Body of pancreas (tissue), 4 donors: ENCODE data around the gene FAM24B.

Experiments used
- POLR2A ChIP-seq, 3 donors: fragments of 450-650 bp; IDR thresholded peaks; one replicate each; pipeline ENCODE4 v1.6.1; 2016; ENCODE audit warnings: antibody characterized with exemption in 3 of 3, mild to moderate bottlenecking in 2 of 3
- TF ChIP-seq, protein P1 (sequence below), 7 experiments: fragments of 450-650 bp in 4 of 7; fragments of 200-600 bp in 3 of 7; sonication (generic) in 3 of 7; IDR thresholded peaks; one replicate each; pipeline ENCODE4 v1.5.1; 2016 to 2019; ENCODE audit warnings: antibody characterized with exemption in 7 of 7

DNA sequence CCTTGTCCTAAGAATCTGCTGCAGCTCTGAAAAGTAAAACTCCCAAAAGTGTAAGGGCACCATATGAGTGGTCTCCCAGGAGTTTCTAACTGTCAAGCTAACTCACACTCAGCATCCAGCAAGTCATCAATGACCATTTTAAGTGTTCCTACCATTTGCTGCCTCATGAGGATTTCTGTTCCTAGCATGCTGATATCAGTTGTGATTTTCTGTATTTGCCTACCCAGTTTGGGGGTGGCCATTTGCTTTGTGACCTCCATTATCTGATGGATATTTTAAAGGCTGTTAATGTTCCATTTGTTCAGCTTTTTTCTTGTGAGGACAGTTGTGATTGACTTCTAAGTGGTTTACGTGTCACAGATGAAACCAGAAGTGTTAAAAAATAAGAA, 2.9 kb downstream of the FAM24B start:
- TF ChIP-seq, protein P1, sequence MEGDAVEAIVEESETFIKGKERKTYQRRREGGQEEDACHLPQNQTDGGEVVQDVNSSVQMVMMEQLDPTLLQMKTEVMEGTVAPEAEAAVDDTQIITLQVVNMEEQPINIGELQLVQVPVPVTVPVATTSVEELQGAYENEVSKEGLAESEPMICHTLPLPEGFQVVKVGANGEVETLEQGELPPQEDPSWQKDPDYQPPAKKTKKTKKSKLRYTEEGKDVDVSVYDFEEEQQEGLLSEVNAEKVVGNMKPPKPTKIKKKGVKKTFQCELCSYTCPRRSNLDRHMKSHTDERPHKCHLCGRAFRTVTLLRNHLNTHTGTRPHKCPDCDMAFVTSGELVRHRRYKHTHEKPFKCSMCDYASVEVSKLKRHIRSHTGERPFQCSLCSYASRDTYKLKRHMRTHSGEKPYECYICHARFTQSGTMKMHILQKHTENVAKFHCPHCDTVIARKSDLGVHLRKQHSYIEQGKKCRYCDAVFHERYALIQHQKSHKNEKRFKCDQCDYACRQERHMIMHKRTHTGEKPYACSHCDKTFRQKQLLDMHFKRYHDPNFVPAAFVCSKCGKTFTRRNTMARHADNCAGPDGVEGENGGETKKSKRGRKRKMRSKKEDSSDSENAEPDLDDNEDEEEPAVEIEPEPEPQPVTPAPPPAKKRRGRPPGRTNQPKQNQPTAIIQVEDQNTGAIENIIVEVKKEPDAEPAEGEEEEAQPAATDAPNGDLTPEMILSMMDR (IDR thresholded peaks at IDR 0.05), result no peak
- no peak for TF ChIP-seq POLR2A (IDR thresholded peaks at IDR 0.05)
